HEK293T (cell line): ENCODE results near the gene SKOR1.

ENCODE experiments used
- ARNT ChIP-seq: fragments of 450-650 bp; IDR thresholded peaks from 2 replicates; pipeline ENCODE4 v1.6.1; 2017; ENCODE audit warnings: mild to moderate bottlenecking
- BHLHE40 ChIP-seq: fragments of 450-650 bp; IDR thresholded peaks from 2 replicates; pipeline ENCODE4 v1.6.1; 2016; ENCODE audit warnings: mild to moderate bottlenecking, moderate library complexity, borderline replicate concordance
- ELF4 ChIP-seq: fragments of 450-650 bp; IDR thresholded peaks from 2 replicates; pipeline ENCODE4 v1.6.1; 2017; ENCODE audit warnings: antibody characterized with exemption
- FOXA1 ChIP-seq: fragments of 450-650 bp; IDR thresholded peaks from 2 replicates; pipeline ENCODE4 v1.6.1; 2016; ENCODE audit warnings: mild to moderate bottlenecking
- FOXK2 ChIP-seq: fragments of 450-650 bp; IDR thresholded peaks from 2 replicates; pipeline ENCODE4 v1.6.1; 2016; ENCODE audit warnings: mild to moderate bottlenecking
- FOXM1 ChIP-seq: fragments of 450-650 bp; IDR thresholded peaks from 2 replicates; pipeline ENCODE4 v1.6.1; 2017; ENCODE audit warnings: mild to moderate bottlenecking, borderline replicate concordance
- HDGF ChIP-seq: fragments of 450-650 bp; IDR thresholded peaks from 2 replicates; pipeline ENCODE4 v1.6.1; 2017; ENCODE audit warnings: antibody characterized with exemption, borderline replicate concordance
- LEF1 ChIP-seq: fragments of 450-650 bp; IDR thresholded peaks from 2 replicates; pipeline ENCODE4 v1.6.1; 2017; ENCODE audit warnings: mild to moderate bottlenecking, borderline replicate concordance
- SP1 ChIP-seq: fragments of 450-650 bp; IDR thresholded peaks from 2 replicates; pipeline ENCODE4 v1.6.1; 2017
- SUZ12 ChIP-seq: fragments of 450-650 bp; IDR thresholded peaks from 2 replicates; pipeline ENCODE4 v1.6.1; 2016; ENCODE audit warnings: mild to moderate bottlenecking

GRCh38 chr15:67786646-67787045 lies 38.7 kb upstream of the SKOR1 start:
- no peak for TF ChIP-seq FOXM1
- TF ChIP-seq SUZ12, result no peak
- no peak for TF ChIP-seq FOXK2
- TF ChIP-seq HDGF, result no peak
- TF ChIP-seq BHLHE40, result no peak
- no peak for TF ChIP-seq SP1
- TF ChIP-seq LEF1, result no peak
- no peak for TF ChIP-seq FOXA1
- no peak for TF ChIP-seq ARNT
- TF ChIP-seq ELF4, result no peak
